Fibroblast of the aortic adventitia (primary cell): ENCODE data around the gene ODAD4. TPM values are rescaled to one million over a fixed set of nuclear protein-coding genes. Genes with fewer than 3 reads are reported as not detected.

Experiments
- DNase-seq: peaks from one replicate; pipeline ENCODE4 v3.0.0-alpha.2; 2010; ENCODE audit warnings: low read depth
- H3K4me3 ChIP-seq: 2 replicates; pipeline ENCODE4 v1.5.1; 2011; ENCODE audit warnings: low read depth, mild to moderate bottlenecking, control low read depth, low read length, moderate library complexity
- total RNA-seq: library from RNA; depleted of rRNA; stranded (reverse); fragments of >200 nt; gene quantifications from 2 replicates; pipeline ENCODE4 v1.2.3, GENCODE V29; 2012; ENCODE audit warnings: low replicate concordance
- TF ChIP-seq, protein P1 (sequence below): IDR thresholded peaks from 2 replicates; pipeline ENCODE4 v1.5.1; 2011; ENCODE audit warnings: mild to moderate bottlenecking, low read length, control low read depth, inconsistent platforms; ENCODE audit not compliant: insufficient read depth

Gene ODAD4
- total RNA-seq, 1 donor, result 1.2 TPM

GRCh38 chr17:41893384-41893783, 37.0 kb upstream of the ODAD4 start:
- DNase-seq, result no peak
- no peak overlapping the region for H3K4me3 ChIP-seq
- TF ChIP-seq, protein P1, sequence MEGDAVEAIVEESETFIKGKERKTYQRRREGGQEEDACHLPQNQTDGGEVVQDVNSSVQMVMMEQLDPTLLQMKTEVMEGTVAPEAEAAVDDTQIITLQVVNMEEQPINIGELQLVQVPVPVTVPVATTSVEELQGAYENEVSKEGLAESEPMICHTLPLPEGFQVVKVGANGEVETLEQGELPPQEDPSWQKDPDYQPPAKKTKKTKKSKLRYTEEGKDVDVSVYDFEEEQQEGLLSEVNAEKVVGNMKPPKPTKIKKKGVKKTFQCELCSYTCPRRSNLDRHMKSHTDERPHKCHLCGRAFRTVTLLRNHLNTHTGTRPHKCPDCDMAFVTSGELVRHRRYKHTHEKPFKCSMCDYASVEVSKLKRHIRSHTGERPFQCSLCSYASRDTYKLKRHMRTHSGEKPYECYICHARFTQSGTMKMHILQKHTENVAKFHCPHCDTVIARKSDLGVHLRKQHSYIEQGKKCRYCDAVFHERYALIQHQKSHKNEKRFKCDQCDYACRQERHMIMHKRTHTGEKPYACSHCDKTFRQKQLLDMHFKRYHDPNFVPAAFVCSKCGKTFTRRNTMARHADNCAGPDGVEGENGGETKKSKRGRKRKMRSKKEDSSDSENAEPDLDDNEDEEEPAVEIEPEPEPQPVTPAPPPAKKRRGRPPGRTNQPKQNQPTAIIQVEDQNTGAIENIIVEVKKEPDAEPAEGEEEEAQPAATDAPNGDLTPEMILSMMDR, result no peak

- no peak overlapping the region for H3K4me3 ChIP-seq
- DNase-seq, result peak; percentile 89
- TF ChIP-seq, protein P1, result no peak
Measured at GRCh38 chr17:41894791-41895331, 35.6 kb upstream of the ODAD4 start.

GRCh38 chr17:41895617-41896016, 34.8 kb upstream of the ODAD4 start:
- peak; percentile 88 for DNase-seq
- H3K4me3 ChIP-seq, result no peak overlapping the region
- TF ChIP-seq, protein P1, result no peak

DNA sequence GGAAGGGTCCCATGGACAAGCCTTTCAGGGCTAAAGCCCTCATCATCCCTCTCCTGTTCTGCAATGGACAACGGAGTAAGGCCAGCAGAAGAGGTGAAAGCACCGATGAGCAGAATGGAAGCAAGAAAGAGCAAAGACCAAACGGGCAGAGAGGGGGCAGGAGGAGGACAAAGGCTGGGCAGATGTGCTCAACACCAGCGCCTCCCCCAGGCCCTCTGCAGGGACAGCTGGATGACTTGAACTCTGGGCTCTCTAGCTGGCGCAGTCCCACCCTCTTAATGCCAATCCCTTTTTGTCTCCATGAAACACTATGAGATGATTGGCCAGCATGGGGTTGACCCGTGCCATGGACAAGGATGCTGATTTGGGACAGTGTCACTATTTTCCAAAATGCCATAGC, 33.7 kb upstream of the ODAD4 start:
- TF ChIP-seq, protein P1, result no peak
- DNase-seq, result no peak
- no peak overlapping the region for H3K4me3 ChIP-seq

- no peak for DNase-seq
- no peak overlapping the region for H3K4me3 ChIP-seq
- TF ChIP-seq, protein P1, result no peak
Measured at GRCh38 chr17:41901646-41902045, 28.8 kb upstream of the ODAD4 start.

DNA sequence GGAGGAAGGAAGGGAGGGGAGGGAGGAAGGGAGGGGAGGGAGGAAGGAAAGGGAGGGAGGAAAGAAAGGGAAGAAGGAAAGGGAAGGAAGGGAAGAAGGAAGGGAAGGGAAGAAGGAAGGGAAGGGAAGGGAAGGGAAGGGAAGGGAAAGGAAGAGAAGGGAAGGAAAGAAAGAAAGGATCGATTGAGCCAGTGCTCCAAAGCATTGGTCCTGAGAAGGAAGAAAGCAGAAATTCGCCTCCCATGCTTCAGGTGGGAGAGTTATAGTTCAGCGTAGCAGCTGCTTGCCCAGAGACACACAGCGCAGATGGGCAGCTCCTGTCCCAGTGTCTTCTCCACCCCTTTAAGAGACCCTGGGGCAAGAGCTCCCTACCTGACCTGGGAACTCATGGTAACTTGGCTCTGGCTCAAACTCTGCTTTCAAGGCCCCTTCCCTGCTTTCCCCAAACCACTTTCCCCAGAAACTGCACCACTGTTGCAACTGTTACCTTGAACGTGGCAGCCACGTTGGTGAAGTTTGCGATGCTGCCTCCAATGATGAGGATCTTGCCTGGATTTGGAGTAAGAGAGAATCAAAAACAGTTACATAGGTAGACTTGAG, 26.1 kb upstream of the ODAD4 start:
- DNase-seq, result no peak
- TF ChIP-seq, protein P1, result no peak
- no peak overlapping the region for H3K4me3 ChIP-seq

GRCh38 chr17:41905172-41905571, 25.2 kb upstream of the ODAD4 start:
- TF ChIP-seq, protein P1, result no peak
- DNase-seq, result no peak
- H3K4me3 ChIP-seq, result no peak overlapping the region
